NCI-H748 (cell line): ENCODE measurements around the gene FLAD1.

ENCODE experiments used
- DNase-seq: peaks from one replicate; lab custom pipeline; 2025; ENCODE audit not compliant: unreplicated experiment; lab: John Stamatoyannopoulos, UW

Gene FLAD1

GRCh38 chr1:154951901-154952657 is 31.1 kb upstream of the FLAD1 start:
- no peak for DNase-seq

DNA sequence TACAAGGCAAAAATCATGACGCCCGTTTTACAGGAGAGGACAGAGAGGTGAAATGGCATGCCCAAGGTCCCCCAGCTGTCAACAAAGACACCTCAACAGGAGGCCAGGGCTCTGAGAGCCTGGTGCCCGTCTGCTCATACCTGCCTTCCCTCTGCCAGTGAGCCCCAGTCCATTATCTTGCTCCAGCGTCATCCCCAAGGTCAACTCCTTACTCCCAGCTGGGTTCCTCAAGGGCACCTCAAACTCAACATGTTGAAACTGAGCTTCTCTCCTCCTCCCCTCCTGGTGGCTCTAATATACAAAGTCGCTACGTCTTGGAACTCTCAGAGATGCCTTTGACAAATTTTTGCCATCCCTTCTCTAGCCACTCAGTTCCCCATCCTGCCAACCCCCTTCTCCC is 30.5 kb upstream of the FLAD1 start:
- DNase-seq = no peak

DNA sequence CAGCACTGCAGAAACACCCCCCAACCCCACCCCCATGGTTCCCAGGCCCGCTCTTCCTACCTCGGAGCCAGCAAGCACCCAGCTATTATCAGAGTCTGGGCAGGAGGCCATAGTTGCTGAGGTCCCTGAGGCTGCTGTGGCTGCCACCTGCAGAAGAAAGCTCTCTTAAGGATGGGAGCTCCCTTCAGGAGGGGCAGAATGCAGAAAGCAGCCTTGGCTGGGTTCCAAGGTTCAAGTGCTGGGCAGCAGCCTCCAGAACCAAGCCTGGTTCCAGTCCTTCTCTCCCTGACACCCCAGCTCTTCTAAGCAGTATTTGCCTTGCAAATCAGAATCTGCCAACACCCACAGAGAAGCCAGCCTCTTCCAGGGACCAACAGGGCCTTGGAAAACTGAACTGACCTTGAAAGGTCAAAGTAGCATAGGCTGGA is 29.5 kb upstream of the FLAD1 start:
- DNase-seq = no peak

DNA sequence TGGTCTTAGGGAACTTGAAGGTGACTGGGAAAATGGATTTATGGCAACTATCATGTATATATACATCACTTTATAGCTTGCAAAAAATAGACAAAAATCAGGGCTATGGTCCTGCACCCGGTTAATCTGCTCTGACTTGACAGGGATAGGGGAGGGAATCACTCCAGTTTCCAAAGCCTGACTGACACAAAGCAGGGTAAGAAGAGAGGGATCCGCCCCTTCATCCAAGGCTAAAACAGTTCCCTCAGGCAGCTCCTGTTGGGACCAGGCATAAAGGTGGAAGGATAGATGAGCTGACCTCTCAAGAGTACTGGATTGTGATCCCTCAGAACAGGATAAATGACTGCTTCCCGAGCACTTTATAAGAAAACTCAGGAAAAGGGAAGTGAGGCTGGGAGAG is 28.6 kb upstream of the FLAD1 start:
- DNase-seq = no peak

DNA sequence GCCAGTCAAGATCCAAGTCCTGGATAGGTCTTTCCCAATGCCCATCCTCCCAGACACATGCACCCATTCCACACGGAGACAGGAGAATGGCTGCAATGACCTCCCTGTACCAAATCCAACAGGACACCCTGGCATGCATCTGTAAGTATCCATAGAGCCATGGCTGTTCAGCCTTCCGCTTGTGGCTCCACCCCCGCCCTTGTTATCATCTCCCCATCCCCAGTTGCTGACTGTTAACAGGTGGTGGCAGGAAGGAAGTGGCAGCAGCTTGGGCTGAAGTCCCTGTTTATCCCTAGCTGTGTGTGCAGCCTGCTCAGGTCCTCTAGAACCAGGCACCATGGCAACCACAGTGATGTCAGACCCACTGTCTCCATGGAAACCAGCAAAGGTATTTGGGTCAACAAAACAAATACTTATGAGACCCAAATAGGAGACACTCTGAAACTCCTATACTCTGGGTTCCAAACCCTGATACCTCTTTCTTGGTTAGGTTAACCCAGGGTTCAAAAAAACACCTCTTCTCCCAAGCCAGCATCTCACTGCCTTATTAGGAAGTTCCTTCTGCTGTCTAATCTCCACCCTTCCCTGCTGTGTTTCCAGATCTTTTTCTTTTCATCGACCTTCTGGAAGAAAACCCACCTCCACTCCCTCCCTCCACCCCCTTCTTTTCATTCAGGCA is 28.0 kb upstream of the FLAD1 start:
- DNase-seq = peak; percentile 89

- DNase-seq = peak; percentile 92
Observed at GRCh38 chr1:154955718-154956543, 27.2 kb upstream of the FLAD1 start, which contains the start of gene PBXIP1. TSS of gene PBXIP1 (minus strand) at chr1:154956099. CDS start at chr1:154953721, 2,378 bp downstream.

DNA sequence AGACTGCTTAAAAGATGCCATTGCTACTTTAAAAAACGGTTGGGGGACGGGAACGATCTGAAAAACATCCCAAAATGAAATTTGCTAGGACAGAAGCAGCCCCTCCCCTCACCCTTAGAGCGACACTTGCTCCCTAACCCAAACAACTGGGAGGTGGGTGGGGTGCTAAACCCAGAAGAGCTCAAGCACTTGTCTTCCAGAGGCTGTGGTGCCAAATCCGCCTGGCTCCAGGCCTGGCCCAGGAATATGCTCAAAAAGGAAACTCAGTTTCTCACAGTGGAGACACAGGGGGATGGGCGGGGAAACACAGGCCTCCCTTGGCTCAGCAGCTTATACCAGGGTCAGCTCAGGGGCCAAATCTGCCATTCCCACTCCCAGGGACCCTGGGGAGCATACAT is 26.6 kb upstream of the FLAD1 start:
- DNase-seq = no peak

DNA sequence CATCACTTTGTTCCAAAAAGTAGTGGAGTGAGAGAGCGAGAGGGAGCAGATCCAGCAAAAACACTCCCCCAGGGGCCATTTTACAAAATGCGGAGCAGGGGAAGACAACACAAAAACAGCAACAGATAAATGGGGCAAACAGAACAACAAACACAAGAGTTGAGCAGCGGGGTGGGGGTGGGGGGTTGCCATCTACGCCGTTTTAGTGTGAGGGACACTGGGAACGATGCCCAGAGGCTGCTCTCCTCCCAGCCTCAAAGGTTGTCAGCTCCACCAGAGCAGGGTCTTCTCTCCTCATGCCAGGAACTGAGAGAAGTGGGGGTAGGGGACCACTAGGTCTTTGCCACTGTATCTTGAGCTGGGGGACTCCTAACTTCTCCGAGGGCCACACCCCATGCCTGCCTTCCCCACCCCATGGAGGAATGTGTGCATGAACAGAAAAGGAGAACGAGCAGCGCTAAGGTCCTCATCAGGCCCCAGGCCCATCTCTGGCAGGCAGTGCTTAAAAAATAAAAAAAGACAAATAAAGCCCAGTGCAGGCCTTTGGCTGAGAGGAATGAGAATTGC is 26.0 kb upstream of the FLAD1 start:
- DNase-seq = no peak

GRCh38 chr1:154958036-154958435 is 25.1 kb upstream of the FLAD1 start:
- DNase-seq = no peak

DNA sequence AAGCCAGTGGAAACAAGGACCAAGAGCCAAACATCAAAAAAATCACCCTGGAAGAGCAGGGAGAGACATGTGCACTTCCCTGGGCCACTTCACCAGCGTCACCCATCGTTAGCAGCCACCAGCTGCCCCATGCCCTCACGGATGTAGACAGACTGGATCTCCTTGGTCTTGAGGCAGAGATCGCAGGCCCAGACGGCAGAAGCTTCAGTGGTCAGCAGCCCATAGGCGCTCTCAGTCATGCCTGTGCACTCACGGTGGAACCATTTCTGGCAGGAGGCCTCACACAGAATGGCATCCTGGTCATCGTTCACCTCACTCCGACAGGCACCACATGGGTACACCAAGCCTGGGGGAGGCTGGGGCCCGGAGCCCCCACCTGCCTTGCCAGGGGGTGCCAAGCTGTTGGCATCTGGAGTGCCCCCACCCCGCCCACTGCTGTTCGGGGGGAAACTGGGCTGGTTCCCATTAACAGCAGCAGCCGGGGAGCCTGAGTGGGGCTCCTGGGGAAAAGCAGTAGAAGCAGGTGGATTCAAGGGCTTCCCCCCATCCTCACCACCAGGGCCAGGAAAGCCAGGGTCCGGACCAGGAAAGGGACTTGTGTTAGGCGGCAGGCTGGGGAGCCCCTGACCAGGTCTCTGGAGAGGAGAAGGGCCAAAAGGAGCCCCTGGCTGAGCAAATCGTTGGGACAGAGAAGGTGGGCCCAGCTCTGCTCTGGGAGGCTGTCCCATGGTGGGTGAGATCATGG is 24.3 kb upstream of the FLAD1 start:
- no peak for DNase-seq

GRCh38 chr1:154959426-154959780 is 23.7 kb upstream of the FLAD1 start:
- DNase-seq = no peak

GRCh38 chr1:154960446-154961136 is 22.6 kb upstream of the FLAD1 start:
- no peak for DNase-seq

DNA sequence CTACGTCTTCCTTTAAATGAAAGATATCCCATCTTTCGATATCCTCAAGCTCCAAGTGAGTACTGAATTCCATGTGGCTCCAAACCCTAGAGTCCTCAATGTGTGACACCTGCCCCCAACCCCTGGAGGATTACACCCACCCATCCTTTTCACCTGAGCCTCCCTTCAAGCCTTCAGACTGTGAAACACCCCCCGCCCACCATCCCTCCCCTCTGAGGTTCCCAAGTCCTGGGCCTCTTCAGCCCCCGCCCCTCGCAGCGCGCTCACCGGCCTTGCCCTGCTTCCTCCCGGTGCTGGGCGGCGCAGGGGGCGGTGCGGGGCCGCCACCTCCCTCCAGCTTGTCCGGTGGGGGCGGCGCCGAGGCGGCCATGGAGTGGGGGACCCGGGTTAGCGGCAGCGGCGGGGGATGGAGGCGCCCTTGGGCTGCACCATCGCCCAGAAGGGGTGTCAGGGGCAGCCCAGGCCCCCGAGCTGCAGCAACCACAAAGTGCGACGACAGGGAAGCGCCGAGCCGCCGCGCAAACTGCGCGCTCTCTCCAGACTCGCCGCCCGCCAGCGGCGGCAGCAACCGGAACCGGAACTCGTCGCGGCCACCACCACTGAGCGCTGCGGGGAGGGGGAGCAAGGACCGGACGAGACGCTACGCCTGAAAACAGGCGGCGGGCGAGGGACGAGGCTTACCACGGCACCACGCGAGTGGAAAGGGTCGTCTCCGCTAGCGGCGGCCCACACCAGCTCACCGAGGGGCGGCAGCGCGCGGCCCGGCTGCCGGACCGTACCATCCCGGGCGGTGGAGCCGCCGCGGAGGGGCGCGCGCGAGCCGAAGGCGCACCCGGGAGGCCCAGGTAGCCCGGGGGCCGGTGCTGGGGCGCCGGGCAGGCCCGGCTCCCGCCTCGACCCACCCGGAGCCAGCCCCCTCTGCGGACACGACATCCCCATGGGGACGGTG is 21.7 kb upstream of the FLAD1 start, which contains the start of gene PYGO2:
PYGO2 (minus strand) TSS at position 576 of the 949 bp plus-strand sequence; CDS start at position 370, 206 bp downstream.
- peak; percentile 84 for DNase-seq

GRCh38 chr1:154962156-154962749 is 20.9 kb upstream of the FLAD1 start:
- peak; percentile 58 for DNase-seq

GRCh38 chr1:154962795-154963330 is 20.3 kb upstream of the FLAD1 start:
- DNase-seq = no peak

DNA sequence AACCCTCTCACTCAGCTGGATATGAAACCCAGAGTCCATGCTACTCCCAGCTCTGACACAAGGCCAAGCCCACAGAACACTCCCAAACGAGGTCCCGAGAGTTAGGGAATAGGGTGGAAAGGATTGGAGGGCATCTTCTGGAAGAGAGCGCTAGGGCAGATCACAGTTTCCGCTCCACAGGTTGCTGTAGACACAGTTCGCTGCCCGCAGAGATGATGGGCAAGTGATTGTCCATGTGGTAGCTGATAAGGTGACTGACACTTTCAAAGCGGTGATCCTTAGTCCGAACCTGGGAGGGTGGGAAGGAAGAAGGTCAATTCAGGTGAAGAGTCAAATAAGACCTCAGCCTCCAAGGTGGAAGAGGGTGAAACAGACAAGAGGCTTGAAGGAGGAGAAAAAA is 19.5 kb upstream of the FLAD1 start:
- no peak for DNase-seq

DNA sequence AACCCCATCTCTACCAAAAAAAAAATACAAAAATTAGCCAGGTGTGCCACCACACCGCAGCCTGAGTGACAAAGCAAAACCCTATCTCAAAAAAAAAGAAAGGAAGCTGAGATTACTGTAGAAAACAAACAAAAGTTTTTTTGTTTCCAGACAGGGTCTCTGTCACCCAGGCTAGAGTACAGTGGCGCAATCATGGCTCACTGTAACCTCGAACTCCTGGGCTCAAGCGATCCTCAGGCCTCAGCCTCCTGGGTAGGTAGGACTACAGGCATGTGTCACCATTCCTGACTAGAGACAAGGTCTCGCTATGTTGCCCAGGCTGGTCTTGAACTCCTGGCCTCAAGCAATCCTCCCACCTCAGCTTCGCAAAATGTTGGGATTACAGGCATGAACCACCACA is 18.8 kb upstream of the FLAD1 start:
- DNase-seq = no peak

DNA sequence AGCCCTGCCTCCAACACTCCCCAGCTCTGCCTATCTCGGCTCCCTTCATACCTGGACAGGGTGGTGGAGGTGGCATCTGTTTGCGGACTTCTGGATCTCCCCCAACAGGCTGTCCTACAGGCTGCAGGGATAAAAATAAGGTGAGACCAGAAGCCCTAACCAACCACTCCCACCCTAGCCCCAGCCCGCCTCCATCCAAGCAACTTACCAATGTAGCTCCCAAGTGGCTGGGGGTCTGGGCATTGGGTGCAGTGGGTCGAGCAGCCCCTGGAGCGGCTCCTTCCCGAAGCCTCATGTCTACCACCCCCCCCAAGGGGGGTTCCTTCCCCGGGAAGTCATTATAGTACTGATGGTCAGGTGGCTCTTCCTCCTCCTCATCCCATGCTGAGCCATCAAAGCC is 17.0 kb upstream of the FLAD1 start:
- DNase-seq = no peak
